H1 (cell line): ENCODE data around the gene HBEGF. TPM values are rescaled to one million over a fixed set of nuclear protein-coding genes. Genes with fewer than 3 reads are reported as not detected.
A peak's percentile ranks its signal among the peaks of the same experiment; 100 is the strongest.

Experiments used
- CTCF ChIA-PET: fragments of 300-600 bp; sonication (Branson Sonifier 250); formaldehyde crosslinking; loops from one replicate; lab custom pipeline; 2021; ENCODE audit not compliant: partially characterized antibody; lab: Charles Lee
- POLR2A ChIA-PET: fragments of 300-600 bp; sonication (Branson Sonifier 250); formaldehyde crosslinking; loops from one replicate; lab custom pipeline; 2021; ENCODE audit warnings: inconsistent platforms; ENCODE audit not compliant: partially characterized antibody; lab: Charles Lee
- DNase-seq, 2 experiments: peaks; one replicate each; pipeline versions ENCODE4 v3.0.0 to v3.0.0-alpha.2; 2010 to 2022; ENCODE audit warnings: low spot score in 2 of 2, low read depth in 1 of 2, mixed read lengths in 1 of 2
- FAIRE-seq: peaks from 2 replicates; lab custom pipeline; 2011; peaks lifted over from hg19 to GRCh38; lab: Jason Lieb, UNC
- H2AFZ ChIP-seq: 2 replicates; pipeline ENCODE4 v1.8.1; 2012; ENCODE audit warnings: low read length, inconsistent platforms
- H2AK5ac ChIP-seq: 2 replicates; pipeline ENCODE4 v1.6.1; 2013; ENCODE audit warnings: low read depth, low read length
- H2BK120ac ChIP-seq: replicated peaks from 2 replicates; pipeline ENCODE3; 2013; ENCODE audit warnings: low read depth, low read length, inconsistent platforms
- H2BK12ac ChIP-seq: 2 replicates; pipeline ENCODE4 v1.6.1; 2013; ENCODE audit warnings: low read depth, low read length
- H2BK15ac ChIP-seq: 2 replicates; pipeline ENCODE4 v1.6.1; 2013; ENCODE audit warnings: low read length
- H2BK20ac ChIP-seq: 2 replicates; pipeline ENCODE4 v1.6.1; 2013; ENCODE audit warnings: low read length
- H2BK5ac ChIP-seq: 2 replicates; pipeline ENCODE4 v1.6.1; 2013; ENCODE audit warnings: low read depth, low read length
- H3K14ac ChIP-seq: 2 replicates; pipeline ENCODE4 v1.6.1; 2013; ENCODE audit warnings: inconsistent platforms; ENCODE audit not compliant: insufficient read length
- H3K18ac ChIP-seq: 2 replicates; pipeline ENCODE4 v1.6.1; 2013; ENCODE audit warnings: low read length; ENCODE audit errors: extremely low read depth
- H3K23ac ChIP-seq: 2 replicates; pipeline ENCODE4 v1.6.1; 2013; ENCODE audit warnings: inconsistent platforms; ENCODE audit not compliant: insufficient read length
- H3K23me2 ChIP-seq: 2 replicates; pipeline ENCODE4 v1.6.1; 2013; ENCODE audit warnings: low read depth, low read length
- H3K27ac ChIP-seq: 2 replicates; pipeline ENCODE4 v1.6.1; 2011; ENCODE audit warnings: low read depth, low read length, inconsistent platforms
- H3K27me3 ChIP-seq, 4 experiments: replicated peaks in 1 of 4; 1 replicate in 1 of 4; 2 replicates in 3 of 4; pipeline versions ENCODE4 v1.6.1 to v1.8.1; 2011 to 2013; ENCODE audit warnings: low read length in 3 of 4, mild to moderate bottlenecking in 3 of 4, inconsistent platforms in 2 of 4, mixed read lengths in 2 of 4, moderate library complexity in 1 of 4; ENCODE audit not compliant: control insufficient read depth in 3 of 4, insufficient read depth in 3 of 4; ENCODE audit errors: extremely low read depth in 1 of 4
- H3K36me3 ChIP-seq, 4 experiments: 2 replicates each; pipeline versions ENCODE4 v1.6.1 to v1.8.1; 2011 to 2013; ENCODE audit warnings: mild to moderate bottlenecking in 4 of 4, low read length in 3 of 4, moderate library complexity in 2 of 4, control low read depth in 1 of 4, inconsistent platforms in 1 of 4; ENCODE audit not compliant: insufficient read depth in 4 of 4, control insufficient read depth in 2 of 4
- H3K4ac ChIP-seq: replicated peaks from 2 replicates; pipeline ENCODE3; 2013; ENCODE audit warnings: low read length, low read depth, mixed read lengths, inconsistent platforms; ENCODE audit not compliant: insufficient read length
- H3K4me1 ChIP-seq, 4 experiments: replicated peaks in 1 of 4; 1 replicate in 1 of 4; 2 replicates in 3 of 4; pipeline versions ENCODE4 v1.6.1 to v1.8.1; 2011 to 2013; ENCODE audit warnings: low read length in 3 of 4, inconsistent platforms in 2 of 4, mixed read lengths in 1 of 4; ENCODE audit not compliant: insufficient read depth in 4 of 4, control insufficient read depth in 3 of 4
- H3K4me2 ChIP-seq, 2 experiments: 2 replicates each; pipeline versions ENCODE4 v1.6.1 to v1.8.1; 2011 to 2013; ENCODE audit warnings: low read depth in 2 of 2, low read length in 2 of 2, control low read depth in 1 of 2, inconsistent platforms in 1 of 2, mild to moderate bottlenecking in 1 of 2; ENCODE audit not compliant: insufficient read depth in 1 of 2
- H3K4me3 ChIP-seq, 4 experiments: fragments of 200-600, 300-600 bp in 1 of 4; sonication (generic), shearing (Covaris generic), sonication (Bioruptor Twin) in 1 of 4; 2 replicates each; pipeline versions ENCODE4 v1.5.1 to v1.8.1; 2011 to 2016; ENCODE audit warnings: low read length in 4 of 4, low read depth in 3 of 4, control low read depth in 2 of 4, inconsistent platforms in 2 of 4, mild to moderate bottlenecking in 2 of 4, mixed read lengths in 1 of 4, moderate library complexity in 1 of 4; ENCODE audit not compliant: insufficient read depth in 2 of 4; ENCODE audit errors: extremely low read depth in 1 of 4
- H3K56ac ChIP-seq: replicated peaks from 2 replicates; pipeline ENCODE3; 2013; ENCODE audit warnings: low read depth, mild to moderate bottlenecking, mixed read lengths, low read length, inconsistent platforms; ENCODE audit not compliant: insufficient read length
- H3K79me1 ChIP-seq: 2 replicates; pipeline ENCODE4 v1.6.1; 2013; ENCODE audit warnings: low read depth, low read length, control low read depth
- H3K79me2 ChIP-seq, 2 experiments: 2 replicates each; pipeline versions ENCODE4 v1.6.1 to v1.8.1; 2012 to 2013; ENCODE audit warnings: low read length in 2 of 2, mild to moderate bottlenecking in 2 of 2, inconsistent platforms in 1 of 2; ENCODE audit not compliant: insufficient read depth in 2 of 2, control insufficient read depth in 1 of 2
- H3K9ac ChIP-seq, 4 experiments: replicated peaks in 1 of 4; 1 replicate in 1 of 4; 2 replicates in 3 of 4; pipeline versions ENCODE4 v1.6.1 to v1.8.1; 2011 to 2013; ENCODE audit warnings: low read depth in 3 of 4, low read length in 3 of 4, control low read depth in 2 of 4, mild to moderate bottlenecking in 2 of 4, moderate library complexity in 2 of 4, inconsistent platforms in 1 of 4; ENCODE audit errors: extremely low read depth in 1 of 4
- H3K9me3 ChIP-seq, 2 experiments: 2 replicates each; pipeline versions ENCODE4 v1.6.1 to v1.8.1; 2012 to 2013; ENCODE audit warnings: mild to moderate bottlenecking in 2 of 2, moderate library complexity in 2 of 2, control low read depth in 1 of 2, inconsistent platforms in 1 of 2, low read depth in 1 of 2, low read length in 1 of 2, mixed read lengths in 1 of 2; ENCODE audit not compliant: insufficient read depth in 2 of 2
- H4K20me1 ChIP-seq, 2 experiments: replicated peaks in 1 of 2; 2 replicates each; pipeline versions ENCODE3 to v1.8.1; 2011 to 2013; ENCODE audit warnings: inconsistent platforms in 2 of 2, low read length in 2 of 2, mild to moderate bottlenecking in 1 of 2; ENCODE audit not compliant: insufficient read depth in 2 of 2, control insufficient read depth in 1 of 2
- H4K5ac ChIP-seq: 2 replicates; pipeline ENCODE4 v1.6.1; 2013; ENCODE audit warnings: low read length, low read depth, mixed read lengths, inconsistent platforms; ENCODE audit not compliant: insufficient read length
- H4K8ac ChIP-seq: 2 replicates; pipeline ENCODE4 v1.8.0; 2013; ENCODE audit warnings: mild to moderate bottlenecking, moderate library complexity, low read length, inconsistent platforms; ENCODE audit not compliant: insufficient read depth; ENCODE audit errors: extremely low read depth
- H4K91ac ChIP-seq: replicated peaks from 2 replicates; pipeline ENCODE3; 2013; ENCODE audit warnings: low read length, mixed read lengths, inconsistent platforms; ENCODE audit not compliant: insufficient read length
- CBX5 ChIP-seq: fragments of 300-800, 300-1000 bp; sonication (generic); IDR thresholded peaks from 2 replicates; pipeline ENCODE4 v1.7.1; 2016; ENCODE audit warnings: antibody characterized with exemption, low read length, low read depth
- CBX8 ChIP-seq: fragments of 300-800, 300-1000 bp; sonication (generic); IDR thresholded peaks from 2 replicates; pipeline ENCODE4 v1.7.1; 2016; ENCODE audit warnings: low read depth, low read length, borderline replicate concordance
- GABPA ChIP-seq: IDR thresholded peaks from 2 replicates; pipeline ENCODE4 v1.6.1; 2011; ENCODE audit warnings: mild to moderate bottlenecking, low read length, moderate library complexity, borderline replicate concordance; ENCODE audit not compliant: insufficient read depth
- SIN3A ChIP-seq, 2 experiments: IDR thresholded peaks in 1 of 2; conservative IDR thresholded peaks in 1 of 2; 2 replicates each; pipeline ENCODE4 v1.6.1; 2011 to 2012; ENCODE audit warnings: low read length in 2 of 2, improper control_type of control experiment in 1 of 2, low read depth in 1 of 2, mild to moderate bottlenecking in 1 of 2
- SP2 ChIP-seq: IDR thresholded peaks from 2 replicates; pipeline ENCODE4 v1.6.1; 2012; ENCODE audit warnings: mild to moderate bottlenecking, low read length, inconsistent platforms
- SUZ12 ChIP-seq: fragments of 200-600 bp; sonication (generic); IDR thresholded peaks from 2 replicates; pipeline ENCODE4 v1.6.1; 2012; ENCODE audit warnings: mild to moderate bottlenecking, inconsistent platforms, low read length, moderate library complexity, mixed read lengths
- ZNF274 ChIP-seq: IDR thresholded peaks from 2 replicates; pipeline ENCODE4 v1.7.0; 2012; ENCODE audit warnings: low read length, borderline replicate concordance; ENCODE audit errors: extremely low read depth
- WGBS, 2 experiments: shearing (Covaris generic) in 1 of 2; methylation state at CpG; one replicate each; pipeline versions ENCODE4 v1.1.6 to v1.1.7; 2013 to 2015; ENCODE audit warnings: low lambda C conversion rate in 2 of 2, mixed read lengths in 2 of 2, inconsistent platforms in 1 of 2, low coverage in 1 of 2, missing lambda C conversion rate in 1 of 2; ENCODE audit not compliant: insufficient replicate concordance in 2 of 2, insufficient coverage in 1 of 2, insufficient read length in 1 of 2; ENCODE audit errors: extremely low coverage in 1 of 2, missing lambda C conversion rate in 1 of 2; 5-methylcytosine and 5-hydroxymethylcytosine counted together
- polyA plus RNA-seq, 7 experiments: library from polyadenylated mRNA; depleted of rRNA in 3 of 7; stranded (reverse) in 5 of 7; unstranded in 2 of 7; fragments of >200 nt in 5 of 7; fragments of 200-250 nt in 2 of 7; gene quantifications; 1 replicate in 5 of 7; 2 replicates in 1 of 7; 4 replicates in 1 of 7; pipeline versions ENCODE4 v1.2.1 to v1.2.3, GENCODE V29; 2011 to 2013; ENCODE audit warnings: missing spikeins in 2 of 7, mixed read lengths in 2 of 7
- total RNA-seq: library from RNA; stranded (reverse); fragmentation: NEBNext Ultra II Directional; extraction: Animal tissue kit (Norgen Biotek cat#: 25700); gene quantifications from 2 replicates; pipeline ENCODE4 v1.2.1, GENCODE V29; 2021

HBEGF gene
- total and polyA plus RNA-seq, 2 of the 8 experiments (the other 6 are each of a cell fraction or from before 2014, with no cell fraction given), result 2.4 to 2.5 TPM

DNA sequence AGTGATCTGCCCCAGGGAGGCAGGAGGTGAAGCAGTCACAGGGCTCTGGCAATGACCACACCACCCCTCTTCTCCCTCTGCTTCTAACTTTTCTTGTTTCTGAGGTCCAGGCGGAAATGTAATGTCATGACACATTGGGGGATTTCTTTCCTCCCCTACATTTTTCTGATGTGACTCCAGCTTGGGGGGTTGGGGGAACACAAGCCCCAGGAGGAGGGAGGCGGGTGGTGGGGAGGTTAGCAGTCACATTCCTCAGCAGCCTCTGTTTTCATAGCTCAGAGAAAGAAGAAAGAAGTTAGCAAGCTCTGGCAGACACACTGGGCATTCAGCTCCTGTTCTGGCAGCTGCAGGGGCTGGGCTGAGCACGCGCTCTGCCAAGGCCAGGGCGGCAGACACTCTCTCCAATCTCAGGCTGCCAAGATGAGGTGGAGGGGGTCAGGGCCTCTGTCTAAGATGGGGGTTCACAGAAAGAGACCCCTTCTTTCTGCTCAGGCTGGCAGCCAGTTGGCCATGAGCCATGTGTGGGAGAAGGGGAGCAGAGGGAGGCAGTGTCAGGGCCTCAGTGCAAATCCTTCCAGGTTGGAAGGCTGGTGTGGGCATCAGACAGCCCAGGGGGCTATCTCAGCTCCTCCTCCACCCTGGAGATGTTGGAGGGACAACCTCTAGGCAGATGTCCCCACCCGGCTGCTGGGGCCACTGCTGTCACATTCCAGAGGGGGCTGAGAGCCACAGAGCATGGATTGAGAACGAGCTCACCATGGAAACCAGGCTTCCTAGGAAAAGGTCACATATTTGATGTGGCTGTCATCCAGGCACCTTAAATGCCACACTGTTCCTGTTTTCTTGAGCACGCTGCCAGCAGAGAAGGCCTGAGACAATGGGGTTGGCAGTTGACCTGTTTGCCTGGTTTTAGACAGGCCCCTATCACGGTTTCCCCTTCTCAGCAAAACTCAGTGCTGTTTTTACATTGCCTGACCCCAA is 23.4 kb downstream of the HBEGF start:
- Histone ChIP-seq H3K79me1 (no peaks in the 10 kb centered on the region), H3K4me1 (peaks cover 0 to 5% (median 0%) of the 10 kb centered on the region in 4 experiments; a peak in 3 of 7 replicates), H3K23me2 (no peaks in the 10 kb centered on the region), H4K5ac (no peak overlapping the region), H3K36me3 (no peaks in the 10 kb centered on the region), H3K56ac (no peak overlapping the region), H3K4me2 (no peak overlapping the region), H3K4me3 (no peak overlapping the region), H2AFZ (no peak overlapping the region), H2BK15ac (no peak overlapping the region), H2AK5ac (no peak overlapping the region), H3K4ac (no peak overlapping the region), H3K79me2 (no peaks in the 10 kb centered on the region), H2BK5ac (no peak overlapping the region; the same call in 1 of the 2 replicates), H4K8ac (peak overlapping the region; percentile 39), H3K14ac (no peak overlapping the region), H3K27ac (no peak overlapping the region), H2BK20ac (no peak overlapping the region), H2BK12ac (no peak overlapping the region), H4K91ac (peak overlapping the region; percentile 75), H3K18ac (no peak overlapping the region), H3K9me3 (no peaks in the 10 kb centered on the region), H2BK120ac (no peak overlapping the region), H3K23ac (no peak overlapping the region), H4K20me1 (no peaks in the 10 kb centered on the region)
- WGBS, 2 experiments, result 84% methylated on average over 9 of the region's 9 CpGs; no CpG with 5 or more reads in 1 of the 2 experiments
- ChIA-PET CTCF (interaction anchor here (0.7 to 14.2 kb wide), 6 partner anchors 22 to 80 kb away, joined by 3 to 102 read pairs (median 7); partner anchors contain the start of gene HBEGF), POLR2A (interaction anchor here (2.1 to 2.8 kb wide), 2 partner anchors 19 to 23 kb away, joined by 8 to 13 read pairs; partner anchors contain the start of genes HBEGF and PFDN1)
- no peak for FAIRE-seq
- DNase-seq, result no peak
- TF ChIP-seq CBX5, result no peak
- TF ChIP-seq GABPA, result no peak
- no peak for TF ChIP-seq CBX8
- no peak for TF ChIP-seq ZNF274
- no peak for TF ChIP-seq SUZ12
- no peak for TF ChIP-seq SP2
- TF ChIP-seq SIN3A (conservative IDR thresholded peaks at IDR 0.05 in 1 of 2, IDR thresholded peaks at IDR 0.05 in 1 of 2; ENCODE audit: low read depth in 1 of 2, low read length in 2 of 2), result no peak
- TF ChIP-seq, all 59 proteins: peak for 0
- Histone ChIP-seq H3K27me3 (no peaks in the 10 kb centered on the region), H3K9ac (no peak overlapping the region)
